Colonic mucosa (tissue), 4 donors: ENCODE data around the gene VPS39. TPM values are rescaled to one million over a fixed set of nuclear protein-coding genes. Genes with fewer than 3 reads are reported as not detected.

Source experiments
- DNase-seq: peaks from one replicate; pipeline ENCODE4 v3.0.0-alpha.2; 2020
- H3K27ac ChIP-seq: fragments of 200-600 bp; one replicate; pipeline ENCODE4 v1.8.0; 2021
- H3K27me3 ChIP-seq: fragments of 200-600 bp; one replicate; pipeline ENCODE4 v1.8.0; 2021
- H3K36me3 ChIP-seq: fragments of 200-600 bp; one replicate; pipeline ENCODE4 v1.8.0; 2021
- H3K4me1 ChIP-seq: fragments of 200-600 bp; one replicate; pipeline ENCODE4 v1.8.0; 2021; ENCODE audit warnings: mild to moderate bottlenecking
- H3K4me3 ChIP-seq: fragments of 200-600 bp; one replicate; pipeline ENCODE4 v1.8.0; 2021
- H3K9ac ChIP-seq, 2 donors: one replicate each; pipeline ENCODE4 v1.7.0; 2013; ENCODE audit warnings: control low read depth in 2 of 2, low read depth in 2 of 2, low read length in 2 of 2
- H3K9me3 ChIP-seq: fragments of 200-600 bp; one replicate; pipeline ENCODE4 v1.8.0; 2021
- intact Hi-C: fragments of 100-400 bp; cut with DNase I; formaldehyde crosslinking; loops from one replicate; pipeline ENCODE4 v1.14.1; 2022
- total RNA-seq, 2 donors: library from RNA; stranded (reverse); fragmentation: NEBNext Ultra II Directional in 1 of 2; extraction: Animal tissue kit (Norgen Biotek cat#: 25700) in 1 of 2; gene quantifications; one replicate each; pipeline ENCODE4 v1.2.1, GENCODE V29; 2021
- TF ChIP-seq, protein P1 (sequence below): fragments of 200-600 bp; IDR thresholded peaks from one replicate; pipeline ENCODE4 v1.8.0; 2022; ENCODE audit warnings: antibody characterized with exemption, mild to moderate bottlenecking
- donor health status: healthy.
- donor health status: DM: no; HTN: no; CAD: no.
- donor health status: DM: no; HTN: no; CAD: no.

The VPS39 gene
- total RNA-seq, 2 donors from 2014 or later = 49.1 to 50.4 TPM

GRCh38 chr15:42199126-42199525 lies 9.0 kb downstream of the VPS39 start:
- no peak overlapping the region for H3K4me3 ChIP-seq
- H3K9me3 ChIP-seq = no peaks in the 10 kb centered on the region
- H3K4me1 ChIP-seq = no peaks in the 10 kb centered on the region
- no peak overlapping the region for H3K9ac ChIP-seq
- intact Hi-C loops = no loop called here
- no peak for DNase-seq
- H3K27ac ChIP-seq = no peak overlapping the region
- H3K36me3 ChIP-seq = no peaks in the 10 kb centered on the region
- H3K27me3 ChIP-seq = no peaks in the 10 kb centered on the region
- TF ChIP-seq, protein P1, sequence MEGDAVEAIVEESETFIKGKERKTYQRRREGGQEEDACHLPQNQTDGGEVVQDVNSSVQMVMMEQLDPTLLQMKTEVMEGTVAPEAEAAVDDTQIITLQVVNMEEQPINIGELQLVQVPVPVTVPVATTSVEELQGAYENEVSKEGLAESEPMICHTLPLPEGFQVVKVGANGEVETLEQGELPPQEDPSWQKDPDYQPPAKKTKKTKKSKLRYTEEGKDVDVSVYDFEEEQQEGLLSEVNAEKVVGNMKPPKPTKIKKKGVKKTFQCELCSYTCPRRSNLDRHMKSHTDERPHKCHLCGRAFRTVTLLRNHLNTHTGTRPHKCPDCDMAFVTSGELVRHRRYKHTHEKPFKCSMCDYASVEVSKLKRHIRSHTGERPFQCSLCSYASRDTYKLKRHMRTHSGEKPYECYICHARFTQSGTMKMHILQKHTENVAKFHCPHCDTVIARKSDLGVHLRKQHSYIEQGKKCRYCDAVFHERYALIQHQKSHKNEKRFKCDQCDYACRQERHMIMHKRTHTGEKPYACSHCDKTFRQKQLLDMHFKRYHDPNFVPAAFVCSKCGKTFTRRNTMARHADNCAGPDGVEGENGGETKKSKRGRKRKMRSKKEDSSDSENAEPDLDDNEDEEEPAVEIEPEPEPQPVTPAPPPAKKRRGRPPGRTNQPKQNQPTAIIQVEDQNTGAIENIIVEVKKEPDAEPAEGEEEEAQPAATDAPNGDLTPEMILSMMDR = no peak

DNA sequence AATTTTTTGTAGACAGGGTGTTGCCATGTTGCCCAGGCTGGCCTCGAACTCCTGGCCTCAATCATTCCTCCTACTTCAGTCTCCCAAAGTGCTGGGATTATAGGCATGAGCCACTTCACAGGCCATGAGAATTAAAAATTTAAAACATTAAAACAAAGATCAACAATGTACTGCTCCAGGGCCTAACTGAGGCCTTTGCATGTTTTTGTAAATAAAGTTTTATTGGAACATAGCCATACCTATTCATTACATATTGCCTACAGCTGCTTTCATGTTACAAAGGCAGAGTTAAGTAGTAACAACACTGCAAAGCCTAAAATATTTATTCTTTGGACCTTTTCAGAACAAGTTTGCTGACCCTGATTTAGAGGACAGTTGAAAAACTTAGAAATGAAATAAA lies 9.6 kb downstream of the VPS39 start:
- H3K27me3 ChIP-seq = no peaks in the 10 kb centered on the region
- H3K27ac ChIP-seq = no peak overlapping the region
- no peaks in the 10 kb centered on the region for H3K9me3 ChIP-seq
- H3K9ac ChIP-seq = no peak overlapping the region
- TF ChIP-seq, protein P1 = no peak
- no peak overlapping the region for H3K4me3 ChIP-seq
- intact Hi-C loops = no loop called here
- H3K4me1 ChIP-seq = no peaks in the 10 kb centered on the region
- DNase-seq = no peak
- H3K36me3 ChIP-seq = no peaks in the 10 kb centered on the region

DNA sequence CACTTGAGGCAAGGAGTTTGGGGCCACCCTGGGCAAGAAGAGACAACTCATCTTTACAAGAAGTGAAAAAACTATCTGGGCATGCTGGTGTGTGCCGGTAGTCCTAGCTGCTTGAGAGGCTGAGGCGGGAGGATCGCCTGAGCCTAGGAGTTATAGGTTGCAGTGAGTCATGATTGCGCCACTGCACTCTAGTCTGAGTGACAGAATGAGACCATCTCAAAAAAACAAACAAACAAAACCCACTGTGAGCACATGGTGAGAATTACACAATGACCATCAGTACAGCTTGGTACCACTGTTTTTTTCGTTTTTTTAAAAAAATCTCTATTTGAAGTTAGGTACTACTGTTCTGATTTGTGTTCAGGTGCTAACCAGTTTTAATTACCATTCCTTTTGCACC lies 13.6 kb downstream of the VPS39 start:
- no peaks in the 10 kb centered on the region for H3K4me1 ChIP-seq
- intact Hi-C loops = no loop called here
- H3K4me3 ChIP-seq = no peak overlapping the region
- peaks cover 11% of the 10 kb centered on the region for H3K36me3 ChIP-seq
- no peak overlapping the region for H3K27ac ChIP-seq
- TF ChIP-seq, protein P1 = no peak
- no peak overlapping the region for H3K9ac ChIP-seq
- no peak for DNase-seq
- no peaks in the 10 kb centered on the region for H3K9me3 ChIP-seq
- no peaks in the 10 kb centered on the region for H3K27me3 ChIP-seq

GRCh38 chr15:42193383-42193782 lies 14.7 kb downstream of the VPS39 start:
- intact Hi-C loops = no loop called here
- TF ChIP-seq, protein P1 = no peak
- H3K9me3 ChIP-seq = no peaks in the 10 kb centered on the region
- peaks cover 11% of the 10 kb centered on the region for H3K36me3 ChIP-seq
- H3K4me1 ChIP-seq = no peaks in the 10 kb centered on the region
- H3K27ac ChIP-seq = no peak overlapping the region
- no peak overlapping the region for H3K4me3 ChIP-seq
- no peaks in the 10 kb centered on the region for H3K27me3 ChIP-seq
- no peak for DNase-seq
- H3K9ac ChIP-seq = no peak overlapping the region

GRCh38 chr15:42191610-42192346 lies 16.3 kb downstream of the VPS39 start:
- H3K9me3 ChIP-seq = no peaks in the 10 kb centered on the region
- intact Hi-C loops = no loop called here
- H3K4me1 ChIP-seq = no peaks in the 10 kb centered on the region
- DNase-seq = no peak
- H3K4me3 ChIP-seq = no peak overlapping the region
- TF ChIP-seq, protein P1 = no peak
- no peaks in the 10 kb centered on the region for H3K27me3 ChIP-seq
- H3K36me3 ChIP-seq = peaks cover 11% of the 10 kb centered on the region
- H3K27ac ChIP-seq = no peak overlapping the region
- no peak overlapping the region for H3K9ac ChIP-seq
